Suprapubic skin (tissue), 3 donors: ENCODE results near the gene TBC1D2B.

ENCODE experiments used
- POLR2A ChIP-seq, 2 donors: fragments of 450-650 bp; IDR thresholded peaks; one replicate each; pipeline ENCODE4 v1.6.1; 2017; ENCODE audit warnings: antibody characterized with exemption in 2 of 2, mild to moderate bottlenecking in 2 of 2, moderate library complexity in 2 of 2
- TF ChIP-seq, protein P1 (sequence below), 2 donors: fragments of 200-600 bp in 1 of 2; fragments of 450-650 bp in 1 of 2; sonication (generic) in 1 of 2; IDR thresholded peaks; one replicate each; pipeline ENCODE4 v1.5.1; 2016 to 2019; ENCODE audit warnings: antibody characterized with exemption in 2 of 2, mild to moderate bottlenecking in 1 of 2, moderate library complexity in 1 of 2

DNA sequence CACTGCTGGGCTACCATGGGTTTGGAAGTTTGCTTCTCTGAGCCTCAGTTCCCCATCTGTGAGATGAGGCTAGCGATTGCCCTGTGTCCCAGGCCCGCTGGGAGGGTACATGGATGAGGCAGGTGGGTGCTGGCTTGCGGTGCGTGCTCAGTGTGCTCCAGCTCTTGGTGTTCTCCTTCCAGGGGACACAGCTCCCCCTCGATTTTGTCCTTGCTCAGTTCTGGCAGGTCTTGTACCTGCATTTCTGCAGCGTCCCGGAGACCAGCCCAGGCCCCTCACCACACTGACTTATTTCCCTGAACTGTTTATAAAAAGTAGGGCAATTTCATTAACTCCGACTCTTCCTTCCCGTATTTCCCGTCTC, 95.4 kb downstream of the TBC1D2B start:
- TF ChIP-seq, protein P1, sequence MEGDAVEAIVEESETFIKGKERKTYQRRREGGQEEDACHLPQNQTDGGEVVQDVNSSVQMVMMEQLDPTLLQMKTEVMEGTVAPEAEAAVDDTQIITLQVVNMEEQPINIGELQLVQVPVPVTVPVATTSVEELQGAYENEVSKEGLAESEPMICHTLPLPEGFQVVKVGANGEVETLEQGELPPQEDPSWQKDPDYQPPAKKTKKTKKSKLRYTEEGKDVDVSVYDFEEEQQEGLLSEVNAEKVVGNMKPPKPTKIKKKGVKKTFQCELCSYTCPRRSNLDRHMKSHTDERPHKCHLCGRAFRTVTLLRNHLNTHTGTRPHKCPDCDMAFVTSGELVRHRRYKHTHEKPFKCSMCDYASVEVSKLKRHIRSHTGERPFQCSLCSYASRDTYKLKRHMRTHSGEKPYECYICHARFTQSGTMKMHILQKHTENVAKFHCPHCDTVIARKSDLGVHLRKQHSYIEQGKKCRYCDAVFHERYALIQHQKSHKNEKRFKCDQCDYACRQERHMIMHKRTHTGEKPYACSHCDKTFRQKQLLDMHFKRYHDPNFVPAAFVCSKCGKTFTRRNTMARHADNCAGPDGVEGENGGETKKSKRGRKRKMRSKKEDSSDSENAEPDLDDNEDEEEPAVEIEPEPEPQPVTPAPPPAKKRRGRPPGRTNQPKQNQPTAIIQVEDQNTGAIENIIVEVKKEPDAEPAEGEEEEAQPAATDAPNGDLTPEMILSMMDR (IDR thresholded peaks at IDR 0.05) = no peak
- TF ChIP-seq POLR2A (IDR thresholded peaks at IDR 0.05) = no peak
